Fibroblast of the aortic adventitia (primary cell): ENCODE measurements around the gene PCLO. TPM values are rescaled to one million over a fixed set of nuclear protein-coding genes. Genes with fewer than 3 reads are reported as not detected.

Experiments used
- DNase-seq: peaks from one replicate; pipeline ENCODE4 v3.0.0-alpha.2; 2010; ENCODE audit warnings: low read depth
- H3K4me3 ChIP-seq: 2 replicates; pipeline ENCODE4 v1.5.1; 2011; ENCODE audit warnings: low read depth, mild to moderate bottlenecking, control low read depth, low read length, moderate library complexity
- CTCF ChIP-seq: IDR thresholded peaks from 2 replicates; pipeline ENCODE4 v1.5.1; 2011; ENCODE audit warnings: mild to moderate bottlenecking, low read length, control low read depth, inconsistent platforms; ENCODE audit not compliant: insufficient read depth
- total RNA-seq: library from RNA; depleted of rRNA; stranded (reverse); fragments of >200 nt; gene quantifications from 2 replicates; pipeline ENCODE4 v1.2.3, GENCODE V29; 2012; ENCODE audit warnings: low replicate concordance

PCLO gene
- total RNA-seq, 1 donor: 0.36 TPM

GRCh38 chr7:83142365-83142764 lies 20.3 kb downstream of the PCLO start:
- TF ChIP-seq CTCF: no peak
- no peak for DNase-seq
- H3K4me3 ChIP-seq: no peak overlapping the region

- no peak for DNase-seq
- no peak overlapping the region for H3K4me3 ChIP-seq
- TF ChIP-seq CTCF: no peak
These were observed 20.8 kb downstream of the PCLO start for GRCh38 chr7:83141927-83142326.

- H3K4me3 ChIP-seq: no peak overlapping the region
- DNase-seq: no peak
- no peak for TF ChIP-seq CTCF
These were observed 31.8 kb downstream of the PCLO start for GRCh38 chr7:83130623-83131545.

- TF ChIP-seq CTCF: no peak
- H3K4me3 ChIP-seq: no peak overlapping the region
- no peak for DNase-seq
These were observed 32.5 kb downstream of the PCLO start for GRCh38 chr7:83130191-83130590.

- no peak for TF ChIP-seq CTCF
- H3K4me3 ChIP-seq: no peak overlapping the region
- DNase-seq: no peak
These were observed 43.2 kb downstream of the PCLO start for GRCh38 chr7:83119494-83119893.

GRCh38 chr7:83119026-83119382 lies 43.7 kb downstream of the PCLO start:
- no peak for TF ChIP-seq CTCF
- no peak for DNase-seq

More at GRCh38 chr7:83119026-83119382, 43.7 kb downstream of the PCLO start:
- H3K4me3 ChIP-seq: no peak overlapping the region
